ENCODE measurements around the gene CBLC.
A peak's percentile ranks its signal among the peaks of the same experiment; 100 is the strongest.

Gene CBLC

DNA sequence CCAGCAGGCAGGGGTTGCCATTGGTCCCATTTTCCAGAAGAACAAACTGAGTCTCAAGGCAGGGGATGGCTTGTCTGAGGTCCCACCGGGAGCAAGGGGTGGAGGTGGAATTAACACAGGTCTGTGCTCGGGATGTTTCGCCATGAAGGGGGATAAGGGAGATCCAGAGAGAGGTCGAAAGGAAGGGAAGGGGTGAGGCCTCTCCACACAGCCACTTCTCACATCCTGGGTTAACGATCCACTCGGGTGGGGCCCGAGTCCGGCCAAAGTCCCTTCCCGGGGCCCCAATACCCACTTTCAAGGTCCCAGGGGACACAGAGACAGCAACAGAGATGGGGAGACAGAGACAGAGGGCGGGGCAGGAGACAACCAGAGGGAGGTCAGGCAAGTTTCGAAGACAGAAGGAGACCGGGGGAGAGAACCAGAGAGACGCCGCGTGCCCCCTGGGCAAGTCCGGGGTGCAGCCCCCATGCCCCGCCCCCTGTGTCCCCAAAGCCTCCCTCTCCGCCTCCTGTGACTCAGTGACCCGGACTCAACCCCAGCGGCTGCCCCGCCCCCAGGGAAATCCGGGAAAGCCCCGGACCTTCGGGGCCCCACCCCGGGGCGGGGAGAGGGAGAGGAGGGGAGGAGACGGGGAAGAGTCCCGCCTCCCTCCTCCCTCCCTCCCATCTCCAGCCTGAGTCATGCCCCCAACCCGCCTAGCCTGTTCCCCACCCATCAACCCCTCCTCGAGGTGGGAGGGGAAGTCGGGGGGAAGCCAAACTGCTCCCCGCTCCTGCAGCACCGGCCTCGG is 30.5 kb upstream of the CBLC start:
- peak; percentile 86 for DNase-seq (ENCODE audit: low read depth)

DNA sequence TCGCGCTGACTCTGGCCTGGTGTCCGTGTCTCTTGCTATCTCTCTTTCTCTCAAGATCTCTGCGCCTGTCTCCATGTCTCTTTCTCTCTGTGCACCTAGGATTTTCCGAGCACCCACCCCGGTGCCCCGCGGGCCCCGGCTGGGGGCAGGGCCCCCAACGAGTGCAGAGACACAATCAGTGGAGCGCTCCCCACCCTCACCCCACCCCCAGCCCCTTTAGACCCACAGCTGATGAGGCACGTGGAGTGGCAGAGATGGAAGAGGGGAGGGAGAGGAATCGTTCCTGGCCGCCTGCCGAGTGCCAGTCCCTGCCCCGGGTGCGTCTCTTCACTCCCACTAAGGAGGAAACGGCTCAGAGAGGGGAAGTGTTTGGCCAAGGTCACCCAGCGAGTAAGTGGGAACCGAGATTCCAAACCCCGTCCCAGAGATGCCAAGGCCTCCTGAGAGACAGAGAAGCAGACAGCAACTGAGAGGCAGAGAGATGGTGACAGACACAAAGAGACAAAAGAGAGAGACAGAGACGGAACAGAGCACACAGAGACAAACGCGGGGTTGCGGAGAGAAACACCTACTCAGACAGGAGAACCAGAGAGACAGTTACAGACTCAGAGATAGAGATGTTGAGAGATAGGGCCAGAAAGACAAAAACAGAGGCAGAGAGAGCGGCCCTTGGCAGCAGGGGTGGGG is 29.8 kb upstream of the CBLC start:
- DNase-seq (ENCODE audit: low read depth): no peak

DNA sequence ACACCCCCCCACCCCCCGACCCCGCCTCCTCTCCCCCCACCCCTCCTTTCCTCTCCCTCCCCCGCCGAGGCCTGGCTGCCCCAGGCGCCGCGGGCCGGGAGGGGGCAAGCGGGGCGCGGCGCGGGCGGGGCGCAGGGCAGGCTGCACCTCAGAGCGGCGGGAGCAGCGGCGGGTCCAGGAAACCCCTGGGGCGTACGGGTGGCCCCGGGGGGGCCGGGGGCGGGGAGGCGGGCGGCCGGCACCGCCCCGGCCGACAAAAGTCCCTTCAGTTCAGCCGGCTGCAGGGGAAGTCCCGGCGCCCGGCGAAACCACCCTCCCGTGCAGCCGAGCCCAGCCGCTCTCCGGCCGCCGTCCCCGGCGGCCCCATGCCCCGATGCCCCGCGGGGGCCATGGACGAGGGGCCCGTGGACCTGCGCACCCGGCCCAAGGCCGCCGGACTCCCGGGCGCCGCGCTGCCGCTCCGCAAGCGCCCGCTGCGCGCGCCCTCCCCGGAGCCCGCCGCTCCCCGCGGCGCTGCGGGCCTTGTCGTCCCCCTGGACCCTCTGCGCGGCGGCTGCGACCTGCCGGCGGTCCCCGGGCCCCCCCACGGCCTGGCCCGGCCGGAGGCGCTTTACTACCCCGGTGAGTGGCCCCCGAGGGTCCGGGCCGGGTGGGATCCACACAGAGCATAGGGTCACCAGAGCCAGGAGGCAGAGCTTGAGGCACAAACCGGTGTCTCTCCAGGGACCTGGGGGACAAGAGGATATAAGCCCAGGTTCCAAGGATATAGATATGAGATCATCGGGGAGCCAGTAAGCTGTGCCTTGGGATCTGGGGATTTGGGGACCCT is 29.1 kb upstream of the CBLC start, which contains the start of gene BCL3:
Gene BCL3 (plus strand): TSS at position 283 of the 829 bp plus-strand sequence. CDS start 83 bp downstream, at position 366.
- peak; percentile 26 for DNase-seq (ENCODE audit: low read depth)

DNA sequence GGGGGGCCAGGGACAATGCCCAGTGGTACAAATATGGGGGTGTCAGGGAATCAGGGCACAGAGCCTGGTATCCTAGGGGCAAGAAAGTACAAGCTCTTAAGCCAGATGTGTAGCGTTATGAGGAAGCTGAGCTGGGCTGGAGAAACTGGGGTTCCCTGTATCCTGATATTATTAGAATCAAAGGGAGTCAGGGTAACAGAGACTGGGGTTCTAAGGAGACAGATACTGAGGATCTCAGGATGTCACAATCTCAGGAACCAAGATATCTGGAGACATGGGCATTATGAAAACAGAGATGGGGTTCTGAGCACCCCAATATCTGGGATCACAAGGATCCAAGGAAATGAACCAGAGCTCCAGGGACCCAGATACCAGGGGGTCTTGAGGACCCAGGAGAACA is 28.4 kb upstream of the CBLC start:
- DNase-seq (ENCODE audit: low read depth): no peak

DNA sequence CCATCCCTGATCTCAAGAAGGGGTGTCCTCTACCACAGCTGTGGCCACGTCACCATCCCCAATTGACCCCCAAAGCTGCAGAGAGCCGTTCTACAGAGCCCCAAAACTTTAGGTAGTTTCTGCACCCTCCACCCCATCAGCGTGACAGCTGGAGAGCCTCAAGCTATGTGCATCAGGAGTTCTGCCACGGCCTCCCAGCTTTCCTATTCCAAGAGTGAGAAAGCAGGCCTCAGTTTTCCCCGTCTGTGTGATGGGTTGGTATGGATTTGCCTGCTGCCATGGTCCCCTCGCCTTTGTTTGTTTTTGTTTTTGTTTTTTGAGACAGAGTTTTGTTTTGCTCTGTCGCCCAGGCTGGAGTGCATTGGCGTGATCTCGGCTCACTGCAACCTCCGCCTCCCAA is 27.7 kb upstream of the CBLC start:
- DNase-seq (ENCODE audit: low read depth): no peak

DNA sequence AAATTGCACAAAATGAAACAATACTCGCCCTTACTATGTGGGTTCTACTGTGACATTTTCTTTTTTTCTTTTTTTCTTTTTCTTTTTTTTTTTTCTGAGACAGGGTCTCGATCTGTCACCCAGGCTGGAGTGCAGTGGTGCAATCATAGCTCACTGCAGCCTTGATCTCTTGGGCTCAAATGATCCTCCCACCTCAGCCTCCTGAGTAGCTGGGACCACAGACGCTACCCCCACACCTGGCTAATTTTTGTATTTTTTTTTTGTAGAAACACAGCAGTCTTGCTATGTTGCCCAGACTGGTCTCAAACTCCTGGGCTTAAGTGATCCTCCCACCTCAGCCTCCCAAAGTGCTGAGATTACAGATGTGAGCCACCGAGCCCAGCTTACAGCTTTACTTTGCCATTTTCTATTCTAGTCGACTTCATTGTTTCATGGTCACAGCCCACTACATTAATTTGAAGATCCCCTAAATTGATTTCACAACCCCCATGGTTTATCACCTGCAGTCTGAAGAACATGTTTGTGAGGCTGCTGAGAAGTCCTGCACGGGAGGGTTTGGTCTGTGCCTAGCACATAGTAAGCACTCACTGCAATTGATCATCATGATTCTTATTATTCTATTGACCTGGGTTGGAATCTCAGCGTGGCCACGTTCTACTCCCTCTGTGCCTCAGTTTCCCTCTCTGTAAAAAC is 25.4 kb upstream of the CBLC start:
- DNase-seq (ENCODE audit: low read depth): no peak

DNA sequence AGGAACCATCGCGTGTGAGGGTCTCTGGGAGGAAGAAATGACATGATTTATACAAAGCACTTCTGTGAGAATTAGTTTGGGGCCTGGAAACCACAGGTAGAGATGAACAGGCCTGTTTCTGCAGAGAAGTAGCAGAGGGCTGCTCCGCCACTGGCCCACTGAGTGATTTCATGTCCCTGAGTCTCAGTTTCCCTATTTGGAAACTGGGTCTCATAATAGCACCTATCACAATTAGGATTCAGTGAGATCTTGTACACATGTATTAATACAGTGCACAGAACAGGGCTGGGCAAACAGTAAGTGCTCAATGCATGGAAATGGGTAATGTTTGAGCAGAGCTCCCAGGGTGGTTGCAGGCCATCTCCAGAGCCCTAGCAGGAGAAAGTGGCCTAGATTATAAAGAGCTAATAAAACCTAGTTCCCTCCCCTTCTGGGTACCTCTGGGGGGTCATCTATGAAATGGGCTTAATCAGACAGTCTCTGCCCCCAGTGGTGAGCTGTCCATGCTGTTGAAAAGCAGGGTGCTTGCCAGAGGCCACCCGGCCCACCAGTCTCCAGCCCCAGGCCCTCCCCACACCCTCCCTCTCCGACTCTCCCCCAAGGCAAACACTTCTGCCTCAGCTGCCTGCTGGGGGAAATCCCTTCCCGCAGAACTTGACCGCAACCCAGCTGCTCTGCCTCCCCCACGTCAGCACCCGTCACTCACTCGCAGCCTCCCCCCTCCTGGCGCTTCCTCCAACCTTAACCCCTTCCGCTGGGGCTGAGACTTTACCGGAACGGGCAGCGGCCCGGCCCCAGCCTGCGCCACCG is 24.7 kb upstream of the CBLC start:
- DNase-seq (ENCODE audit: low read depth): peak; percentile 93

DNA sequence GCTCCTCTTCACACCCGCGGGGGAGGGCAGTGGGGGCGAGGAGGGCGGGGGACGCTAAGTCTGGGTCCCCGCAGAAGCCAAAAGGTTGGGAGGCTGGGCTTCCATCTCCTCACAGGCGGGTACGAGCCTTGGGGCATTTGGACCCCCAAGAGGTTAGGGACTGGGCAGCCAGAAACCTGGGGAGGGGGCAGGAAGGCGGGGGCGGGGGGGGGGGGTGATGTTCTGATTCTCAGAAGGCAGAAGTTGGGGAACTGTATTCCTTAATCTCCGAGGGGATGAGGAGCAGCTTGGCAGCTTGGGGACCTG is 24.1 kb upstream of the CBLC start:
- no peak for DNase-seq (ENCODE audit: low read depth)

DNA sequence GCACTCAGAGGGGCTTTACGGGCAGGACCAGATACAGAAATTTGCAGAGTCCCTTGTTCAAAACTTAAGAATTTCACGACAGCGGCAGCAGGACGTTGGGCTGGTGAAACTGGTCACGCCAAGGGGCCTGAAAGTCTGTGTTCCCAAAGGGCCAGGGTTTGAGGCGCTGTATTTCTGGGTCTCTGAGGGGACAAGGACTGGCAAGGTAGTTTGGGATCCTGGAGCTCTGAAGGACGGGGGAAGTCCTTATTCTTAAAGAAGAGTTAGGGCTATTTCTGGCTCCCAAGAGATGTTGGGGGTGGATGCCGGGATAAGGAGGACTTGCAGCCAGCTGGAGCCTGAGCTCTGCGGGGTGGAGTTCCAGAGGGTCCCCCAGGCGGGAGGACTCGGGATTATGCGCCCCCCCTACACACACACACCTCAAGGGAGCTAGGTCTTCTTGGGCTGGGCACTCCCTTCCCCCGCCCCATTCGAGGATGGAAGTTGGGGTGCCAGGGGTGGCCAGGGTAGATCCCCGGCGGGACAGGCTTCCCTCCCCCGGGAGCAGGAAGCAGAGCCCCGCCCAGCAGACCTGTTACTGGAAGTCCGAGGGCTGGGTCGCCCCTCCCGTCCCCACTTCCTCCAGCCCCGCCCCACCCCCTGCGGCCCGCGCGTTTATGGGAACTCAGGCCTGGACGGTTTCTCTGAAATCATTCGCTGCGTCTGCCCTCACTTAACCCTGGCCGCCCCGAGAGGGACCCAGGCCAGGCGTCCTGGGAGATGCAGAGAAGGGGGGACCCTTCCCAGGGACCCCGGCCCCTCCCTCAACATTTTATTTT is 23.5 kb upstream of the CBLC start:
- DNase-seq (ENCODE audit: low read depth): peak; percentile 55

DNA sequence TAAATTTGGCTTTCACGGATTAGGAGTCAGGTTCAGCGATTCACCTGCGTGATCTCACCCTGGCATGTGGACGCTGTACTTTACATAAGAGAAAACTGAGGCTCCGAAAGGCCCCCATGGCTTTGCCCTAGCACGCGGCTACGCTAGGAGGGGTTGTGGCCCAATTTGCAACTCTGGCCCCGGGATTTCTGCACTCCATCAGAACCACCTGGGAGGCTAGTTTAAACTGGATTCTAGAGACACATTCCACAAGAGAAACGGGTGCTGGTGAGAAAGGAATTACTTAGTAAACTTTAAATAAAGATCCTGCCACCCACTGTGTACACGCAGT is 23.0 kb upstream of the CBLC start:
- DNase-seq (ENCODE audit: low read depth): no peak

DNA sequence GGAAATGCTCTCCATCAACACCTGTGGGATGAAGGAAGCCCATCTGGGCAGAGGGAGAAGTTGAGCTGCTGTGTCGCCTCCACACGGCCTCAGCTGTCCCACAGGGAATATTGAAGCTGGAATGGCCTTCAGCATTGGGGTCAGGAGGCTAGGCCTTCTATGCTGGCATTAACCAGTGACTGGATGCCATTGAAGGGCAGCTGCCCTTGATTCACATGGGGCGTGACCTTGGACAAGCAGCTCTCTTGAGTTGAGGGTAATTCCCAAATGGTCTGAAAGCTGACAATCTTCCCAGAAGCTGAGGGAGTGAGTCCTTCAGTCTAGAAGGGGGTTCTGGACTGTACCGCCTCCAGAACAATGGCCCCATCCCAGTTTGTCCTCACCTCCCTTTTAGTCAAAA is 22.5 kb upstream of the CBLC start:
- no peak for DNase-seq (ENCODE audit: low read depth)

DNA sequence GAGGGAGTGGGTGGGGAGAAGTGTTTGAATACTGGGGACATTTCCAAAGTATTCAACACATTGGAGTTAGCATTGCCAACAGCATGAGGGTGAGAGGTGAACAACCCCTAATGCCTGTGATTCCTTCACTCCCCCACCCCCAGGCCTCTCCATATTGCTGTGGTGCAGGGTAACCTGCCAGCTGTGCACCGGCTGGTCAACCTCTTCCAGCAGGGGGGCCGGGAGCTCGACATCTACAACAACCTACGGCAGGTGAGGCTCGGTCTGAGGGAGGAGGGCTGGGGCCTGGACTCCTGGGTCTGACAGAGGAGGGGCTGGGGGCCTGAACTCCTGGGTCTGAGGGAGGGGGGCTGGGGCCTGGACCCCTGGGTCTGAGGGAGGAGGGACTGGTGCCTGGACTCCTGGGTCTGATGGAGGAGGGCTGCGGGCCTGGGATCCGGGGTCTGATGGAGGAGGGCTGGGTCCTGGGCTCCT is 21.6 kb upstream of the CBLC start:
- no peak for DNase-seq (ENCODE audit: low read depth)

DNA sequence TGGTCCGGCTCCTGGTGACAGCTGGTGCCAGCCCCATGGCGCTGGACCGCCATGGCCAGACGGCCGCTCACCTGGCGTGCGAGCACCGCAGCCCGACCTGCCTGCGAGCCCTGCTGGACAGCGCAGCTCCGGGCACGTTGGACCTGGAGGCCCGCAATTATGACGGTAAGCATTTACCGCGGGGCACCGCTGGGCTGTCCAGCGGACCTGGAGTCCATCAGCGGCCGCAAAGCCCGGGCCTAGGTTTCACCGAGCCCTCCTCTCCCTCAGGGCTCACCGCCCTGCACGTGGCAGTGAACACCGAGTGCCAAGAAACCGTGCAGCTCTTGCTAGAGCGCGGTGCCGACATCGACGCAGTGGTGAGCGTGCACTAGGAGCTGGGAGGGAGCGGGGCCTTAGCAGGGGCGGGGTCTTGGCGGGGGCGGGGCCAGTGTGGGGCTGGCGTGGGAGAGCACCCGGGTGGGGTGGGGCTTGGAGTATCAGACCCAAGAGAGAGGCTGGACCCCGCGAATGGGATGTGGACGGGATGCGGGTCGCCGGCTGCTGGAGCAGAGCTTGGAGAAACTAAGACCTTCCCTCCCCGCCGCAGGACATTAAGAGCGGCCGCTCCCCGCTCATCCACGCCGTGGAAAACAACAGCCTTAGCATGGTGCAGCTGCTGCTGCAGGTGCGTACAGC is 20.5 kb upstream of the CBLC start:
- no peak for DNase-seq (ENCODE audit: low read depth)

DNA sequence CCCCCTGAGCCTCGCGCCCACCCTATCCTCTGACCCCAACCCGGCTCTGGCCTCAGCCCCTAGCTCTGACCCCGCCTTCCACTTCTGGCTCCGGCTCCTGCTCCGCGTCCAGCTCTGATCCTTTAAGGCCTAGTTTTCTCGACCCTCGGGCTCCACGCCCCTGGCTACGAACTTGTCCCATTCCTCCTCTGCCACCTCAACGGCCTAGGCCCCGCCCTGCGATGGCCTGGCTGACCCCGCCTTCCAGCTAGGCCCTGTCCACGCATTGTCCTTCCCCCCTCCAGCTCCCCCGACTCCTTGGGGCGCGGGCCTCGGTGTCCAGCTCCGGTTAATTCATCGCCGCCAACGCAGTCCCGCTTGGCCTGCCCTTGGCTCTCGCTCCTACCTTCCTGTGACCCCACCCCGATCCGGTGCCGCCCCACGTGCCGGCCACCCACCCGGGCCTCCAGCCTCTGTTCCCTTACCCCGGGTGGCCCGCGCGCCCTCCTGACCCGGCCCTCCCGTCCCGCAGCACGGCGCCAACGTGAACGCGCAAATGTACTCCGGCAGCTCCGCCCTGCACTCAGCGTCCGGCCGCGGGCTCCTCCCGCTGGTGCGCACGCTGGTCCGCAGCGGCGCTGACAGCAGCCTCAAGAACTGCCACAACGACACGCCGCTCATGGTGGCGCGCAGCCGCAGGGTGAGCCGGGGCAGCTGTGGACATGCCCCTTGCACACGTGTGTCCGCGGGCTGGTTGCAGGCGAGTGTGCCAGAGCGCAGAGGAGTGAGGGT is 19.8 kb upstream of the CBLC start:
- DNase-seq (ENCODE audit: low read depth): no peak

DNA sequence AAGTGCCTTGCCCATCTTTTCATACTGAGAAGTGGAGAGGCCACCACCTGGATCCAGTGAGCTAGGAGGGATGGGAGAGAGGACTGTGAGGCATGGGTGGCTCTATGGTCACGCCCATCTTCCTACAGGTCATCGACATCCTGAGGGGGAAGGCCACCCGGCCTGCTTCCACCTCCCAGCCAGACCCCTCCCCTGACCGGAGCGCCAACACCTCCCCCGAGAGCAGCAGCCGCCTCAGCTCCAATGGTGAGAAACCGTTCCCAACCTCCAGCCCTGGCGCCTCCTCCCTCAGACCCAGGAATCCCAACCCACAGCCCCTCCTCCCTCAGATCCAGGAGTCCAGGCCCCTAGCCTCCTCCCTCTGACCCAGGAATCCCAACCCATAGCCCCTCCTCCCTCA is 19.1 kb upstream of the CBLC start:
- no peak for DNase-seq (ENCODE audit: low read depth)

DNA sequence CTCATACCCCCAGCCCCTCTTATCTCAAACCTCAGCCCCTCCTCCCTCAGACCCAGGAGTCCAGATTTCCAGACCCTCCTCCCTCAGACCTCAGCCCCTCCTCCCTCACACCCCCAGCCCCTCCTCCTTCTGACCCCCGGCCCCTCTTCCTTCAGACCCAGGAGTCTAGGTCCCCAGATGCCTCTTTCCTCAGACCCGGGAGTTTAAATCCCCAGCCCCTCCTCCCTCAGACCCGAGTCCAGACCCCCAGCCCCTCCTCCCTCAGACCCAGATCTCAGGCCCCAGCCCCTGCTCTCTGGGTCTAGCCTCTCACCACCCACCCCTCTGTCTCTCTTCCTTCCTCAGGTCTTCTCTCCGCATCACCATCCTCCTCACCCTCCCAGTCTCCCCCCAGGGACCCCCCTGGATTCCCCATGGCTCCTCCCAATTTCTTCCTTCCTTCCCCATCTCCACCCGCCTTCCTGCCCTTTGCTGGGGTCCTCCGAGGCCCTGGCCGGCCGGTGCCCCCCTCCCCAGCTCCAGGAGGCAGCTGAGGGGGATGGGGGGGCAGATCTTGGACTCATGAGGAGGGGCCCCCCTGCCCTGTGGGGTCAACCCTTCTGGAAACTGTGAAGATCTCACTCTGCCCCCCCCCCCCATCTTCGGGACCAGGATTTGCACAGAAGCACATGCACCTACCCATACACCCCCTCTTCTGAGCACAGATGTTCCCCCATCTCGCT is 18.4 kb upstream of the CBLC start:
- no peak for DNase-seq (ENCODE audit: low read depth)

DNA sequence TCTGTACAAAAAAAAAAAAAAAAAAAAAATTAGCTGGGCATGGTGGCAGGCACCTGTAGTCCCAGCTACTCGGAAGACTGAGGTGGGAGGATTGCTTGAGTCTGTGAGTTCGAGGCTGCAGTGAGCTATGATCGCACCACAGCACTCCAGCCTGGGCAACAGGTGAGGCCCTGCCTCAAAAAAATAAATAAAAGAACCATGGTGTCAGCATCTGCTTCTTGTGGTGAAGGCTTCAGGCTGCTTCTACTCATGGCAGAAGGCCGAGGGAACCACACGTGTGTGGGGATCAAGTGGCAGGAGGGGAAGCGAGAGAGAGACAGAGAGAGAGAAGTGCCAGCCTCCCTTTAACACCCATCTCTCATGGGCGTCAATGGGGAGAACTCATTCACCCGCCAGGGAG is 15.7 kb upstream of the CBLC start:
- no peak for DNase-seq (ENCODE audit: low read depth)
